Activated naive CD8-positive, alpha-beta T cell (primary cell): ENCODE results near the gene SLC13A2.
"Not testable (repeated sequence)": the region's sequence is repeated elsewhere in the genome, so short reads cannot be mapped to it uniquely, and the experiment has no call there.

Experiments
- H3K27ac Mint-ChIP-seq: one replicate; pipeline ENCODE4 v1.8.0; 2021; ENCODE audit warnings: mixed read lengths
- H3K27me3 Mint-ChIP-seq: one replicate; pipeline ENCODE4 v1.8.0; 2021; ENCODE audit warnings: mixed read lengths
- H3K36me3 Mint-ChIP-seq: one replicate; pipeline ENCODE4 v1.8.0; 2021; ENCODE audit warnings: mixed read lengths
- H3K4me1 Mint-ChIP-seq: one replicate; pipeline ENCODE4 v1.8.0; 2021; ENCODE audit warnings: low read depth, mixed read lengths
- H3K4me3 Mint-ChIP-seq: one replicate; pipeline ENCODE4 v1.8.0; 2021; ENCODE audit warnings: mild to moderate bottlenecking, mixed read lengths
- H3K9me3 Mint-ChIP-seq: one replicate; pipeline ENCODE4 v1.8.0; 2021; ENCODE audit warnings: low read depth, mixed read lengths

The SLC13A2 gene, protein sequence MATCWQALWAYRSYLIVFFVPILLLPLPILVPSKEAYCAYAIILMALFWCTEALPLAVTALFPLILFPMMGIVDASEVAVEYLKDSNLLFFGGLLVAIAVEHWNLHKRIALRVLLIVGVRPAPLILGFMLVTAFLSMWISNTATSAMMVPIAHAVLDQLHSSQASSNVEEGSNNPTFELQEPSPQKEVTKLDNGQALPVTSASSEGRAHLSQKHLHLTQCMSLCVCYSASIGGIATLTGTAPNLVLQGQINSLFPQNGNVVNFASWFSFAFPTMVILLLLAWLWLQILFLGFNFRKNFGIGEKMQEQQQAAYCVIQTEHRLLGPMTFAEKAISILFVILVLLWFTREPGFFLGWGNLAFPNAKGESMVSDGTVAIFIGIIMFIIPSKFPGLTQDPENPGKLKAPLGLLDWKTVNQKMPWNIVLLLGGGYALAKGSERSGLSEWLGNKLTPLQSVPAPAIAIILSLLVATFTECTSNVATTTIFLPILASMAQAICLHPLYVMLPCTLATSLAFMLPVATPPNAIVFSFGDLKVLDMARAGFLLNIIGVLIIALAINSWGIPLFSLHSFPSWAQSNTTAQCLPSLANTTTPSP

DNA sequence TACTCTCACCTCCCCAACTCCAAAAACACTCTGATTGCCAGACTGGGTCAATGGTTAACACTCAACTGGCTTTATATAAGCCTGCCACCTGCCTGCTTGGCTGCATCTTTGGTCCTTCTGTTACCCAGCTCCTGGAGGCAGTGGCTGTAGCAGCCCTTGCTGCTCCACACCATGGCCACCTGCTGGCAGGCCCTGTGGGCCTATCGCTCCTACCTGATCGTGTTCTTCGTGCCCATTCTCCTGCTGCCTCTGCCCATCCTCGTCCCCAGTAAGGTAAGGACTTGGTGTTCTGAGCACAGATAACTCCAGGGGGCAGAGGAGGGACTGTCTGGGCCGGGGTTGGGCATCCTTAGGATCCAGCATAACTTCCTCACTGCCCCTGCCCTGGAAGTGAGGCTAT is at the start of gene SLC13A2:
Gene SLC13A2 (plus strand): TSS at position 103 of the 400 bp plus-strand sequence. CDS start 69 bp downstream, at position 172.
- H3K27ac Mint-ChIP-seq: no peak within 1 kb of the TSS
- no peaks in the 10 kb centered on the region for H3K36me3 Mint-ChIP-seq

DNA sequence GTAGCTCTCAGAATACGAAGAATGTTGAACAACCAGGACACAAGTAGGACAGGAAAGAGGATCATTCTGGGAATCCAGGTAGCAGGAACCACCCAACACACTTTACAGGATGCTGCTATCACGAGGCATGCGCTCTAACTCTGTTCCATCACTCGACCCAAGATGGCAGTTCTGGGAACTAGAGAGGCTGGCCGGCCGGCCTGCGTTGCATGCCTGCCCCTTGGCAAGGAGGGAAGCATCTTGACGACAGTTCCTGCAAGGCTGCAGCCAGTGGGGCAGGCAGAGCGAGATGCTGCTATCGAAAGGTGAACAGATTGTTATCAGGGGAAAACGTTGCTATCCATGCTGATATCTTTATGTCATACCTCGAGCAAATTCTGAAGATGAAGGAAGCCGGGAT is 48.2 kb upstream of the SLC13A2 start:
- H3K4me3 Mint-ChIP-seq: no peak overlapping the region
- no peaks in the 10 kb centered on the region for H3K9me3 Mint-ChIP-seq
- no peaks in the 10 kb centered on the region for H3K4me1 Mint-ChIP-seq
- no peaks in the 10 kb centered on the region for H3K36me3 Mint-ChIP-seq
- peaks cover 4% of the 10 kb centered on the region for H3K27me3 Mint-ChIP-seq
- no peak overlapping the region for H3K27ac Mint-ChIP-seq

More for the DNA sequence above, at the start of gene SLC13A2:
- no peaks in the 10 kb centered on the region for H3K27me3 Mint-ChIP-seq
- H3K4me3 Mint-ChIP-seq: no peak within 1 kb of the TSS
- no peaks in the 10 kb centered on the region for H3K9me3 Mint-ChIP-seq
- peaks cover 13% of the 10 kb centered on the region for H3K4me1 Mint-ChIP-seq

DNA sequence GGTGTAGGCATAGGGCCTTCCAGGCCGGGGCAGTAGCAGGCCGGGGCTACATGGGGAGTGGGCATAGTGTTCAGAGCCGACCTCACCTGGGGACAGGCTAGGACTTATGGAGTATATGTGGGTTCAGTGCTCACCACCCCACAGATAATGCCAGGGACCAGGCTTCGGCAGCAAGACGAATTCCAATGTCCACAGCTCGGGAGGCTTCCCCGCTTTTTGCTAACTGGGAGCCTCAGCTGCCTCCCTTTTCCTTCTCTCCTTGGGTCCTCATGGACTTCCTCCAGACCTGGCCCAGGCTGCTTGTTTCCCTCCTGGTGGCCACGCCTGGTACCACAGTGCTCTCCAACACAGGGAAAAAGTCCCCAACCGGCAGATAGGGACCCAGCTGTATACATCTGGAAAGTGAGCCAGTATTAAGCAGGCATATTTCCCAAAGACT is 47.3 kb upstream of the SLC13A2 start:
- H3K4me1 Mint-ChIP-seq: no peaks in the 10 kb centered on the region
- no peaks in the 10 kb centered on the region for H3K36me3 Mint-ChIP-seq
- H3K4me3 Mint-ChIP-seq: no peak overlapping the region
- peaks cover 4% of the 10 kb centered on the region for H3K27me3 Mint-ChIP-seq
- H3K9me3 Mint-ChIP-seq: no peaks in the 10 kb centered on the region
- H3K27ac Mint-ChIP-seq: no peak overlapping the region

DNA sequence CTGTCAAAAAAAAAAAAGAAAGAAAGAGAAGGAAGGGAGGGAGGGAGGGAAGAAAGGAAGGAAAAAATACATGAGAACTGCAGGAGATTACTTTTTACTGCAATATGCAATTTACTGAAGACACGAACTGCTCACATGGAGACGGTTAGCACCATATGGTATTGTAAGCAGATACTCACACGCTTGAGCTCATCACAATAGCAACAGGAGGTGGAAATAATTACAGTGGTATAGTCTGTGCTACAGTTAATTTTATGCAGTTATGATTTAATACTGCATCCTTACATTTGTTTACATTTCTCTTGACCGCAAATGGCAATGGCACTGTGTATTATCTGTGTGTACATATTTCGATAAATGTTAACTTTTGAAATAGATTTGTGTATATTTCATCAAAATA is 46.1 kb upstream of the SLC13A2 start:
- no peaks in the 10 kb centered on the region for H3K4me1 Mint-ChIP-seq
- H3K4me3 Mint-ChIP-seq: no peak overlapping the region
- no peaks in the 10 kb centered on the region for H3K9me3 Mint-ChIP-seq
- H3K27ac Mint-ChIP-seq: no peak overlapping the region
- no peaks in the 10 kb centered on the region for H3K36me3 Mint-ChIP-seq
- peaks cover 4% of the 10 kb centered on the region for H3K27me3 Mint-ChIP-seq

DNA sequence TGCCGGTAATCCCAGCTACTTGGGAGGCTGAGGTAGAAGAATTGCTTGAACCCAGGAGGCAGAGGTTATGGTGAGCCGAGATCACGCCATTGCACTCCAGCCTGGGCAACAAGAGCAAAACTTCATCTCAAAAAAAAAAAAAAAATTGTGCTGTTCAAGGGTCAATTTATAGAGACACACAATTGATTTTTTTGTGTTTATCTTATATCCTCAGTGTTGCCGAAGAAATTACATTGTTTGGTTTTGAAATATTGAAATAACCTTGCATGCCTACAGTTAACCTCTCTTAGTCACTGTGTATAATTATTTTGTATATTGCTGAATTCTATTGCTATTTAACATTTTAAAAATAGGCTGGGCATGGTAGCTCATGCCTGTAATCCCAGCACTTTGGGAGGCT is 45.5 kb upstream of the SLC13A2 start:
- H3K4me1 Mint-ChIP-seq, H3K36me3 Mint-ChIP-seq, H3K27me3 Mint-ChIP-seq: not testable (repeated sequence)

DNA sequence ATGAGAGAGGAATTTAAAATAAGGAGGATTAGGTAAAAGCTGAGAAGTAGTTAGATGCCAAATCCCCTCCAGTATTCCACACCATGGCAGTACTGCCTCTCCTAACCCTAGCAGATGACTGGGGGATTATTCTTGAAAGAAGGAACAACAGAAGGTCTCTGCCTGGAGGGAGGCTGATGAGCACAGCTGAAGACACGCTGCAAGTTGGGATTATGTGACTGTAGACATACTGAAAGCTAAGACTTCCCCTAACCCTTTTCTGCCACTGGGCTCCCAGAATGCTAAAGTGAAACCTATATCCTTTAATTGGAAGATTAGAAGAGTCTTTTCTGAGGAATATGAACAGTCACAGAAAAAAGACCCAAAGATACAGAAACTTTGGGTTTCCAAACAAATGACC is 39.7 kb upstream of the SLC13A2 start:
- Mint-ChIP-seq H3K27ac (no peak overlapping the region), H3K4me1 (no peaks in the 10 kb centered on the region), H3K36me3 (no peaks in the 10 kb centered on the region), H3K9me3 (no peaks in the 10 kb centered on the region), H3K4me3 (no peak overlapping the region), H3K27me3 (no peaks in the 10 kb centered on the region)

More for the DNA sequence above, 45.5 kb upstream of the SLC13A2 start:
- H3K9me3 Mint-ChIP-seq, H3K4me3 Mint-ChIP-seq, H3K27ac Mint-ChIP-seq: not testable (repeated sequence)

DNA sequence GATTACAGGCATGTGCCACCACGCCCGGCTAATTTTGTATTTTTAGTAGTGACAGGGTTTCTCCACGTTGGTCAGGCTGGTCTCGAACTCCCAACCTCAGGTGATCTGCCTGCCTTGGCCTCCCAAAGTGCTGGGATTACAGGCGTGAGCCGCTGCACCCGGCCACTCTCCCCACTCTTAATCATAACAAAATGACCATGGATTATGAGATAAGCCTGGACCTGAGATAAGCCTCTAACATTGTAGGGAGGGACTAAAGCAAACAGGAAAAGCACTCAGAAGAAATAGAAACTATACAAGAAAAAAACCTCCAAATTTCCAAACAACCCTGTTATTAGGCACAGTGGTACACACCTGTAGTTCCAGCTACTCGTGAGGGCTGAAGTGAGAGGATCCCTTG is 39.1 kb upstream of the SLC13A2 start:
- not testable (repeated sequence) for H3K9me3 Mint-ChIP-seq, H3K4me3 Mint-ChIP-seq, H3K27me3 Mint-ChIP-seq

DNA sequence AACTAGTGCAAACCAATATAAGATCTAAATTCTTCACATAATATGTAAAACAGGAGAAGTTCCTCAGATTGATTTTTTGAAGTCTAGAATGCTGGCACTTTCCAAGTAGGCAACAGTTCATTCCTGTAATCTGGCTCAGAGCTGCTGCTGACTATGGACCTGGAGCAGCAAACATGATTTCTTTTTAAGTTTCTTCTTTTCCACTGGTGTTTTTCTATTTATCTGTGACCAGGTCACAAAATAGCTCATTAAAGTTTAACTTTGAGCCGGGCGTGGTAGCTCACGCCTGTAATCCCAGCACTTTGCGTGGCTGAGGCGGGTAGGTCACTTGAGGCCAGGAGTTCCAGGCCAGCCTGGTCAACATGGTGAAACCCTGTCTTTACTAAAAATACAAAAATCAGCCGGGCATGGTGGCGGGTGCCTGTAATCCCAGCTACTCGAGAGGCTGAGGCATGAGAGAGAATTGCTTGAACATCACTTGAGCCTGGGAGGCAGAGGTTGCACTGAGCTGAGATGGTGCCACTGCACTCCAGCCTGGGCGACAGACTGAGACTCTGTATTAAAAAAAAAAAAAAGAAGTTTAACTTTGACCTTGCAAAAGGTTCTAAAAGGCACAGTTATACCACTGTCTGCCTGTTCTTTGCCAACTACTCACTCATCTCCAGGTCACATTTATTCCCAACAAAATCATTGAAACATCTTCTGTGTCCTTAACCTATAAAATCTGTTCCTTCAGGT is 29.4 kb upstream of the SLC13A2 start:
- H3K4me1 Mint-ChIP-seq: no peaks in the 10 kb centered on the region
- H3K27ac Mint-ChIP-seq: no peak overlapping the region
- H3K36me3 Mint-ChIP-seq: no peaks in the 10 kb centered on the region
- H3K4me3 Mint-ChIP-seq: no peak overlapping the region
- H3K9me3 Mint-ChIP-seq: no peaks in the 10 kb centered on the region
- H3K27me3 Mint-ChIP-seq: peaks cover 4% of the 10 kb centered on the region

More for the DNA sequence above, 39.1 kb upstream of the SLC13A2 start:
- not testable (repeated sequence) for H3K4me1 Mint-ChIP-seq, H3K27ac Mint-ChIP-seq, H3K36me3 Mint-ChIP-seq

DNA sequence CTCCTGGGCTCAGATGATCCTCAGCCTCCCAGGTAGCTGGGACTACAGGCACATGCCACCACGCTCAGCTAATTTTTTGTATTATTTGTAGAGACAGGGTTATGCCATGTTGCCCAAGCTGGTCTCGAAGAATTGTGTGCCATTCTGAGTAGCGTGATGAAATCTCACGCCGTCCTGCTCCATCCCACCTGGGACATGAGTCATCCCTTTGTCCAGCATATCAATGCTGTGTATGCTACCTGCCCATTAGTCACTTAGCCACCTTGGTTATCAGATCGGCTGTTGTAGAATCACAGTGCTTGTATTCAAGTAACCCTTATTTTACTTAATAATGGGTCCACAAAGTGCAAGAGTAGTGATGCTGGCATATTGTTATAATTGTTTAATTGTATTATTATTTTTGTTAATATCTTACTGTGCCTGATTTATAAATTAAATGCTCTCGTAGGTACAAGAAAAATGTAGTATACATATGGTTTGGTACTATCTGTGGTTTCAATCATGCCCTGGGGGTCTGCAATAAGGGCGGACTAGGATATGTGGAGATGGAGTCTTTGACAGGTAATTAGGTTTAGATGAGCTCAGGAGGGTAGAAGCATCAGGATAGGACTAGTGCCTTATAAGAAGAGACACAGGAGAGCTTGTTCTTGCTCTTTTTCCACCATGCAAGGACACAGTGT is 26.6 kb upstream of the SLC13A2 start:
- H3K4me3 Mint-ChIP-seq: no peak overlapping the region
- H3K27me3 Mint-ChIP-seq: peaks cover 4% of the 10 kb centered on the region
- H3K27ac Mint-ChIP-seq: no peak overlapping the region

DNA sequence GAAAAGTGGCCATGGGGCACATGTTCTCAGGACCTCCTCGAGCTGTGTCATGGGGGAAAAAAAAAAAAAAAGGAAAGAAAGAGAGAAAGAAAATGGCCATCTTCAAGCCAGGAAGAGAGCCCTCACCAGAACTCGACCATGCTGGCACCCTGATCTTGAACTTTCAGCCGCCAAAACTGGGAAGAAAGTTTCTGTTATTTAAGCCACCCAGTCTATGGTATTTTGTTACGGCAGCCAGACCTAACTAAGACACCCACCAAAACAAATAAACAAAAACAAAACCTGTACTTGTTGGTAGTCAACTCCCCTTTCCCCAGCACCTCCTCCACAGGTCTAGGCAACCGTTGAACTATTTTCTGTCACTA is 26.1 kb upstream of the SLC13A2 start:
- no peaks in the 10 kb centered on the region for H3K9me3 Mint-ChIP-seq
- peaks cover 4% of the 10 kb centered on the region for H3K27me3 Mint-ChIP-seq
- no peaks in the 10 kb centered on the region for H3K4me1 Mint-ChIP-seq
- H3K36me3 Mint-ChIP-seq: no peaks in the 10 kb centered on the region
- H3K4me3 Mint-ChIP-seq: no peak overlapping the region
- H3K27ac Mint-ChIP-seq: no peak overlapping the region

More for the DNA sequence above, 26.6 kb upstream of the SLC13A2 start:
- Mint-ChIP-seq H3K4me1 (no peaks in the 10 kb centered on the region), H3K36me3 (no peaks in the 10 kb centered on the region), H3K9me3 (no peaks in the 10 kb centered on the region)

DNA sequence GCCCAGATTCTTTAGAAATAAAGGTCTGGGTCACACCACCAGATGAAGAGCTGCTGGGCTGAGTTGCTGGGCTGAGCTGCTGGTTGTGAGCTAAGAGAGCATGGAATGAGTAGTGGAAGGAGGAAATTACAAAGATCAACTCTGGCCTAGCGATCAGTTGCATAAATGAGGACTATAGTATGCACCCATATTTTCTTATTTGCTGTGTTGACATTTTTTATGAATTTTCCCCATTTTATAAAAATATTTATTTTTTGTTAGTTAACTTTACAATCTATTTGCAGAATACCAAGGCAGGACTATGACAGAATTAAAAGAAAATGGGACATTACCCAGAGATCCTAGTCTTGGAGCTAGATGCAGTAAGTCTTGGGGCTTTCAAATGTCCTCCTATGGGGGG is 23.6 kb upstream of the SLC13A2 start:
- Mint-ChIP-seq H3K27me3 (peaks cover 2% of the 10 kb centered on the region), H3K4me3 (no peak overlapping the region), H3K4me1 (no peaks in the 10 kb centered on the region), H3K9me3 (no peaks in the 10 kb centered on the region), H3K36me3 (no peaks in the 10 kb centered on the region), H3K27ac (no peak overlapping the region)

DNA sequence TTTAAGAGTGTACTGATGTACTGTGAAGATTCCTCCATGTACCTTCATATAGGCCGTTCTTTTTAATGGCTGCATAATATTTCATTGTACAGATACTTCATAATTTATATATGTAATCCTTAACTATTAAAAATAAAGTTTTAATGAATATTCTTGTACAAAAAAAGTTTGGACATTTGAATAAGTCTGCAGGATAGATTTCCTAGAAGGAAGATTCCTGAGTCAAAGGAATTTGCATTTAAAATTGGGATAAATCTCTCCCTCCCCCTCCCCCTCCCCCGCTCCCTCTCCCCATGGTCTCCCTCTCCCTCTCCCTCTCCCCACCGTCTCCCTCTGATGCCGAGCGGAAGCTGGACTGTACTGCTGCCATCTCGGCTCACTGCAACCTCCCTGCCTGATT is 15.6 kb upstream of the SLC13A2 start:
- no peaks in the 10 kb centered on the region for H3K9me3 Mint-ChIP-seq
- no peak overlapping the region for H3K4me3 Mint-ChIP-seq
- no peaks in the 10 kb centered on the region for H3K4me1 Mint-ChIP-seq
- no peaks in the 10 kb centered on the region for H3K36me3 Mint-ChIP-seq
- H3K27me3 Mint-ChIP-seq: no peaks in the 10 kb centered on the region
- H3K27ac Mint-ChIP-seq: no peak overlapping the region

DNA sequence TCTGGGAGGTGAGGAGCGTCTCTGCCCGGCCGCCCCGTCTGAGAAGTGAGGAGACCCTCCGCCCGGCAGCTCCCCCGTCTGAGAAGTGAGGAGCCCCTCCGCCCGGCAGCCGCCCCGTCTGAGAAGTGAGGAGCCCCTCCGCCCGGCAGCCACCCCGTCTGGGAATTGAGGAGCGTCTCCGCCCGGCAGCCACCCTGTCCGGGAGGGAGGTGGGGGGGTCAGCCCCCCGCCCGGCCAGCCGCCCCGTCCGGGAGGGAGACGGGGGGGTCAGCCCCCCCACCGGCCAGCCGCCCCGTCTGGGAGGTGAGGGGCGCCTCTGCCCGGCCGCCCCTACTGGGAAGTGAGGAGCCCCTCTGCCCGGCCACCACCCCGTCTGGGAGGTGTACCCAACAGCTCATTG is 14.6 kb upstream of the SLC13A2 start:
- H3K27me3 Mint-ChIP-seq, H3K4me3 Mint-ChIP-seq, H3K4me1 Mint-ChIP-seq, H3K27ac Mint-ChIP-seq, H3K36me3 Mint-ChIP-seq, H3K9me3 Mint-ChIP-seq: not testable (repeated sequence)

DNA sequence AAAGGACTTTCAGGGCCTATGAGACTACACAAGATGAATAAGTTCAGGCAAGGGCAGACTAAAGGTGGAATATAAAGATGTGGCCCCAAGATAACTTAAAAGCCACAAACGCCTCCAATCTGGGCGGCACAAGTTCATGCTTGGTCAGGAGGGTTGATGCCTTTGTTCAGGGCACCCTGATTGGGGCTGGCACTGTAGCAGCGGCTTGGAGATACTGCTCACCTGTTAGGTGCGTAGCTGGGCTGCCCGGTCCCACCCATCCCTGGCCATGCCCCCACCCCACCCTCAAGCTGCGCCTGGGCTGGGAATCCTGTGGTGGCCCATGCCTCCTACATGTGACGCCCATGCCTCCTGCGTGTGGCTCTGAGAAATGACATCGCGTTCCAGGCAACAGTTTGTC is 12.5 kb upstream of the SLC13A2 start:
- no peaks in the 10 kb centered on the region for H3K9me3 Mint-ChIP-seq
- no peaks in the 10 kb centered on the region for H3K27me3 Mint-ChIP-seq
- no peaks in the 10 kb centered on the region for H3K4me1 Mint-ChIP-seq
- H3K27ac Mint-ChIP-seq: no peak overlapping the region
- H3K4me3 Mint-ChIP-seq: no peak overlapping the region
- no peaks in the 10 kb centered on the region for H3K36me3 Mint-ChIP-seq

DNA sequence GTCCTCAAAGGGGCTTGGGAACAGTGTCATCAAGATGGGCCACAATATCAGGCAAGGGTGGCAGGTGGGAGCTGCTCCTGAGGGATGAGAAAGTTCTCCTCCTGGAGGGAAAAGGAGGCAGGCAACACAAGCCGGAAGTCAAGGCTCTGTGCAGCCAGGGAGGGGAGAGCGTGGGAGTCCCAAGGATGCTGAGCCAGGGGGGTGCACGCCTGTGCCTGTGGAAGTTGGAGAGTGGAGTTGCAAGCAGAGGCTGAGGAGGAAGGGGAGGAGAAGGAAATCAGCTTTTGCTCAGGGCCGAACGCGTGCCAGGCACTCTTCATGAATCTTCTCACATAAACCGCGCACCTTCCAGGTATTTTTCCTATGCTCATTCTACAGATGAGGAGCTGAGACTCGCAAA is 7.4 kb upstream of the SLC13A2 start:
- Mint-ChIP-seq H3K27me3 (no peaks in the 10 kb centered on the region), H3K27ac (no peak overlapping the region), H3K9me3 (no peaks in the 10 kb centered on the region), H3K4me3 (no peak overlapping the region), H3K36me3 (no peaks in the 10 kb centered on the region), H3K4me1 (peaks cover 8% of the 10 kb centered on the region)
